H9 (cell line): Measurements from ENCODE around the gene EEF1A2. TPM values are rescaled to one million over a fixed set of nuclear protein-coding genes. Genes with fewer than 3 reads are reported as not detected.

Experiments
- DNase-seq: peaks from one replicate; pipeline ENCODE4 v3.0.0-alpha.2; 2017
- H2AFZ ChIP-seq: one replicate; pipeline ENCODE4 v1.6.1; 2013; ENCODE audit warnings: mild to moderate bottlenecking, low read length, control low read depth, moderate library complexity
- H2AK5ac ChIP-seq: 2 replicates; pipeline ENCODE4 v1.6.1; 2013; ENCODE audit warnings: low read length, control low read depth, mixed read lengths; ENCODE audit not compliant: insufficient read length
- H2BK120ac ChIP-seq: one replicate; pipeline ENCODE4 v1.6.1; 2013; ENCODE audit warnings: low read depth, mild to moderate bottlenecking, low read length, control low read depth, inconsistent platforms; ENCODE audit not compliant: poor library complexity, severe bottlenecking
- H2BK12ac ChIP-seq: 2 replicates; pipeline ENCODE4 v1.6.1; 2013; ENCODE audit warnings: low read length, control low read depth, mixed read lengths, low read depth; ENCODE audit not compliant: insufficient read length
- H2BK15ac ChIP-seq: 2 replicates; pipeline ENCODE4 v1.6.1; 2013; ENCODE audit warnings: low read depth, low read length, control low read depth
- H2BK20ac ChIP-seq: one replicate; pipeline ENCODE4 v1.6.1; 2013; ENCODE audit warnings: low read depth, mild to moderate bottlenecking, low read length, control low read depth, inconsistent platforms; ENCODE audit not compliant: poor library complexity, severe bottlenecking
- H2BK5ac ChIP-seq: 2 replicates; pipeline ENCODE4 v1.6.1; 2013; ENCODE audit warnings: low read length, control low read depth, mixed read lengths; ENCODE audit not compliant: insufficient read length
- H3K14ac ChIP-seq: 2 replicates; pipeline ENCODE4 v1.6.1; 2013; ENCODE audit warnings: low read length, control low read depth; ENCODE audit not compliant: insufficient read depth
- H3K18ac ChIP-seq: 2 replicates; pipeline ENCODE4 v1.6.1; 2013; ENCODE audit warnings: low read depth, mild to moderate bottlenecking, mixed read lengths, low read length, control low read depth; ENCODE audit not compliant: insufficient read length
- H3K23ac ChIP-seq: 2 replicates; pipeline ENCODE4 v1.6.1; 2013; ENCODE audit warnings: low read length, control low read depth, mixed read lengths, low read depth; ENCODE audit not compliant: insufficient read length
- H3K23me2 ChIP-seq: 2 replicates; pipeline ENCODE4 v1.6.1; 2013; ENCODE audit warnings: low read depth, mild to moderate bottlenecking, mixed read lengths, low read length, control low read depth; ENCODE audit not compliant: insufficient read length, poor library complexity, severe bottlenecking
- H3K27ac ChIP-seq: 2 replicates; pipeline ENCODE4 v1.5.1; 2013; ENCODE audit warnings: low read length, control low read depth, mixed read lengths, low read depth; ENCODE audit not compliant: insufficient read length
- H3K27me3 ChIP-seq: 2 replicates; pipeline ENCODE4 v1.6.1; 2013; ENCODE audit warnings: low read length, control low read depth, inconsistent platforms; ENCODE audit not compliant: insufficient read depth
- H3K4ac ChIP-seq: 2 replicates; pipeline ENCODE4 v1.6.1; 2013; ENCODE audit warnings: low read depth, mild to moderate bottlenecking, control low read depth, inconsistent platforms, low read length, moderate library complexity
- H3K4me1 ChIP-seq: 2 replicates; pipeline ENCODE4 v1.6.1; 2013; ENCODE audit warnings: low read length, control low read depth, inconsistent platforms; ENCODE audit not compliant: insufficient read depth
- H3K4me2 ChIP-seq: 2 replicates; pipeline ENCODE4 v1.6.1; 2013; ENCODE audit warnings: low read length, control low read depth, mixed read lengths; ENCODE audit not compliant: insufficient read length, insufficient read depth
- H3K56ac ChIP-seq: 2 replicates; pipeline ENCODE4 v1.6.1; 2013; ENCODE audit warnings: low read depth, mild to moderate bottlenecking, mixed read lengths, low read length, control low read depth; ENCODE audit not compliant: insufficient read length
- H3K79me1 ChIP-seq: 2 replicates; pipeline ENCODE4 v1.6.1; 2013; ENCODE audit warnings: low read depth, mild to moderate bottlenecking, moderate library complexity, low read length, control low read depth, inconsistent platforms; ENCODE audit not compliant: insufficient read depth, poor library complexity, severe bottlenecking
- H3K79me2 ChIP-seq: 2 replicates; pipeline ENCODE4 v1.6.1; 2013; ENCODE audit warnings: low read length, control low read depth, inconsistent platforms; ENCODE audit not compliant: insufficient read depth
- H3K9ac ChIP-seq: 2 replicates; pipeline ENCODE4 v1.6.1; 2013; ENCODE audit warnings: low read length, control low read depth, mixed read lengths; ENCODE audit not compliant: insufficient read length; ENCODE audit errors: extremely low read depth
- H3K9me3 ChIP-seq: one replicate; pipeline ENCODE4 v1.6.1; 2013; ENCODE audit warnings: low read depth, low read length, inconsistent platforms; ENCODE audit not compliant: control insufficient read depth
- H3T11ph ChIP-seq: one replicate; pipeline ENCODE4 v1.6.1; 2013; ENCODE audit warnings: mild to moderate bottlenecking, low read length, control low read depth, inconsistent platforms
- H4K20me1 ChIP-seq: one replicate; pipeline ENCODE4 v1.6.1; 2013; ENCODE audit not compliant: control insufficient read depth, insufficient read length, insufficient read depth
- H4K5ac ChIP-seq: 2 replicates; pipeline ENCODE4 v1.6.1; 2013; ENCODE audit warnings: low read depth, mild to moderate bottlenecking, mixed read lengths, low read length, control low read depth; ENCODE audit not compliant: insufficient read length
- H4K8ac ChIP-seq: replicated peaks from 2 replicates; pipeline ENCODE4 v1.6.1; 2013; ENCODE audit warnings: low read length, control low read depth, mixed read lengths, low read depth; ENCODE audit not compliant: insufficient read length
- H4K91ac ChIP-seq: 2 replicates; pipeline ENCODE4 v1.6.1; 2013; ENCODE audit warnings: low read depth, mild to moderate bottlenecking, moderate library complexity, mixed read lengths, low read length, control low read depth; ENCODE audit not compliant: insufficient read length
- H3K27ac Mint-ChIP-seq, 3 experiments: 2 replicates in 2 of 3; 3 replicates in 1 of 3; pipeline ENCODE4 v1.8.0; 2020 to 2021; ENCODE audit warnings: mixed read lengths in 3 of 3, mild to moderate bottlenecking in 1 of 3, moderate library complexity in 1 of 3
- H3K27me3 Mint-ChIP-seq: 2 replicates; pipeline ENCODE4 v1.8.0; 2021; ENCODE audit warnings: low read depth, mild to moderate bottlenecking, moderate library complexity, mixed read lengths
- H3K36me3 Mint-ChIP-seq, 3 experiments: 2 replicates in 2 of 3; 3 replicates in 1 of 3; pipeline ENCODE4 v1.8.0; 2020 to 2021; ENCODE audit warnings: low read depth in 3 of 3, mixed read lengths in 3 of 3; ENCODE audit not compliant: insufficient read depth in 1 of 3
- H3K4me1 Mint-ChIP-seq, 2 experiments: 2 replicates each; pipeline ENCODE4 v1.8.0; 2020; ENCODE audit warnings: mixed read lengths in 2 of 2
- H3K4me3 Mint-ChIP-seq, 2 experiments: 2 replicates in 1 of 2; 3 replicates in 1 of 2; pipeline ENCODE4 v1.8.0; 2020 to 2021; ENCODE audit warnings: mild to moderate bottlenecking in 2 of 2, mixed read lengths in 2 of 2, moderate library complexity in 1 of 2
- H3K9me3 Mint-ChIP-seq, 2 experiments: 2 replicates in 1 of 2; 3 replicates in 1 of 2; pipeline ENCODE4 v1.8.0; 2020; ENCODE audit warnings: mild to moderate bottlenecking in 2 of 2, mixed read lengths in 2 of 2, moderate library complexity in 1 of 2
- whole genome bisulfite sequencing: extraction: QIAGEN DNeasy Blood & Tissue Kit; methylation state at CpG from one replicate; pipeline ENCODE4 v1.1.7; 2013; ENCODE audit warnings: missing lambda C conversion rate, low lambda C conversion rate, mixed read lengths; ENCODE audit not compliant: insufficient read length; ENCODE audit errors: extremely low coverage; 5-methylcytosine and 5-hydroxymethylcytosine counted together
- long read RNA-seq: library from polyadenylated mRNA; unstranded; transcript quantifications from one replicate; pipeline ENCODE4 v2.0.0, GENCODE V29; 2020
- total RNA-seq: library from RNA; stranded (reverse); gene quantifications from 2 replicates; pipeline ENCODE4 v1.2.1, GENCODE V29; 2021
- TF ChIP-seq, protein P1 (sequence below): fragments of 200-600 bp; sonication (generic); conservative IDR thresholded peaks from 3 replicates; pipeline ENCODE4 v1.8.0; 2021; ENCODE audit warnings: antibody characterized with exemption, mild to moderate bottlenecking

Gene EEF1A2
- total RNA-seq, result 25.8 and 27.4 TPM in 2 replicates
- long read RNA-seq, partial matches to known transcripts, result 1 of 2 reads
- long read RNA-seq, other reads (novel, unspliced or antisense), result 0 of 2 reads

DNA sequence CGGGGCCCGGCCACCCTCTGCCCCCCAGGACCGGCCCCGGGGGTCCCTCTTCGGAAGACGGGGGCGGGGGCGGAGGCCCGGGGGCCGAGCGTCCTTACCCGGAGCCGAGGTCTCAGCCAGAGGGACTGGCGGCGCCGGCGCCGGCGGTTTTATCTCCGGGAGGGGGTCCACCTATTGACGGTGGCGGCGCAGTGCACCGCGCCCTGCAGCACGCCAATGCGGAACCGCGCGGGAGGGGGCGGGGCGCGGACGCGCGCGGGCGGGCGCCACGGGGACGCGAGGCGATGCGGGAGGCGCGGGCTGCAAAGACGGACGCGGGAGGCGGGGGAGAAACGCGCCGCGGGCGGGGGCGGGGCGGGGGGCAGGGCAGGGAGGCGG is at the start of gene EEF1A2:
Gene EEF1A2 (minus strand): TSS at position 124 of the 378 bp plus-strand sequence. CDS start 1,320 bp downstream, outside the sequence.
- Mint-ChIP-seq H3K4me1 (peaks cover 4 to 10% of the 10 kb centered on the region in 2 experiments; a peak in 3 of 4 replicates), H3K27ac (no peak within 1 kb of the TSS), H3K9me3 (no peaks in the 10 kb centered on the region), H3K4me3 (peak within 1 kb of the TSS; percentile 47 to 76), H3K27me3 (peaks cover 52% of the 10 kb centered on the region), H3K36me3 (peaks cover 0 to 6% (median 0%) of the 10 kb centered on the region in 3 experiments; a peak in 1 of 7 replicates)
- H4K91ac ChIP-seq, result no peak within 1 kb of the TSS
- no peak within 1 kb of the TSS for H2BK5ac ChIP-seq
- DNase-seq, result peak; percentile 31
- WGBS, result no CpG with 5 or more reads among the region's 58 CpGs
- peaks cover 5% of the 10 kb centered on the region for H3K23me2 ChIP-seq
- peaks cover 4% of the 10 kb centered on the region; the same call in 1 of the 2 replicates for H3K27me3 ChIP-seq
- no peak within 1 kb of the TSS for H2BK20ac ChIP-seq
- no peaks in the 10 kb centered on the region for H3K79me2 ChIP-seq
- TF ChIP-seq, protein P1, sequence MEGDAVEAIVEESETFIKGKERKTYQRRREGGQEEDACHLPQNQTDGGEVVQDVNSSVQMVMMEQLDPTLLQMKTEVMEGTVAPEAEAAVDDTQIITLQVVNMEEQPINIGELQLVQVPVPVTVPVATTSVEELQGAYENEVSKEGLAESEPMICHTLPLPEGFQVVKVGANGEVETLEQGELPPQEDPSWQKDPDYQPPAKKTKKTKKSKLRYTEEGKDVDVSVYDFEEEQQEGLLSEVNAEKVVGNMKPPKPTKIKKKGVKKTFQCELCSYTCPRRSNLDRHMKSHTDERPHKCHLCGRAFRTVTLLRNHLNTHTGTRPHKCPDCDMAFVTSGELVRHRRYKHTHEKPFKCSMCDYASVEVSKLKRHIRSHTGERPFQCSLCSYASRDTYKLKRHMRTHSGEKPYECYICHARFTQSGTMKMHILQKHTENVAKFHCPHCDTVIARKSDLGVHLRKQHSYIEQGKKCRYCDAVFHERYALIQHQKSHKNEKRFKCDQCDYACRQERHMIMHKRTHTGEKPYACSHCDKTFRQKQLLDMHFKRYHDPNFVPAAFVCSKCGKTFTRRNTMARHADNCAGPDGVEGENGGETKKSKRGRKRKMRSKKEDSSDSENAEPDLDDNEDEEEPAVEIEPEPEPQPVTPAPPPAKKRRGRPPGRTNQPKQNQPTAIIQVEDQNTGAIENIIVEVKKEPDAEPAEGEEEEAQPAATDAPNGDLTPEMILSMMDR, result 0 out of 3 replicates have a peak, but pooled peaks have one; percentile 12
- H3K4ac ChIP-seq, result no peak within 1 kb of the TSS
- peaks cover 2% of the 10 kb centered on the region for H4K20me1 ChIP-seq
- H4K8ac ChIP-seq, result no peak within 1 kb of the TSS
- H3K14ac ChIP-seq, result no peak within 1 kb of the TSS
- H3K9me3 ChIP-seq, result no peaks in the 10 kb centered on the region
- no peak within 1 kb of the TSS for H3T11ph ChIP-seq
- H2AFZ ChIP-seq, result no peak within 1 kb of the TSS
- H3K27ac ChIP-seq, result no peak within 1 kb of the TSS
- no peak within 1 kb of the TSS for H2AK5ac ChIP-seq
- H3K56ac ChIP-seq, result no peak within 1 kb of the TSS
- H3K4me2 ChIP-seq, result peak within 1 kb of the TSS; percentile 34
- no peak within 1 kb of the TSS for H4K5ac ChIP-seq
- no peak within 1 kb of the TSS for H2BK12ac ChIP-seq
- H3K4me1 ChIP-seq, result no peaks in the 10 kb centered on the region
- H3K18ac ChIP-seq, result no peak within 1 kb of the TSS
- H2BK120ac ChIP-seq, result no peak within 1 kb of the TSS
- no peaks in the 10 kb centered on the region for H3K79me1 ChIP-seq
- H2BK15ac ChIP-seq, result no peak within 1 kb of the TSS
- no peak within 1 kb of the TSS for H3K9ac ChIP-seq
- H3K23ac ChIP-seq, result no peak within 1 kb of the TSS
